GM18858 (cell line): ENCODE data around the gene ABHD17B.

Experiments used
- ATAC-seq: cut with Tn5 transposase; IDR thresholded peaks from one replicate; pipeline ENCODE4 v1.9.1; 2021; ENCODE audit not compliant: unreplicated experiment

Gene ABHD17B

GRCh38 chr9:71879644-71880174 is 31.3 kb downstream of the ABHD17B start:
- no peak for ATAC-seq

GRCh38 chr9:71878327-71879274 is 32.4 kb downstream of the ABHD17B start:
- no peak for ATAC-seq

GRCh38 chr9:71876829-71877228 is 34.2 kb downstream of the ABHD17B start:
- ATAC-seq: no peak

- ATAC-seq: no peak
These were observed 34.9 kb downstream of the ABHD17B start for GRCh38 chr9:71876106-71876505.

- ATAC-seq: no peak
These were observed 35.6 kb downstream of the ABHD17B start for GRCh38 chr9:71875345-71875744.

- ATAC-seq: no peak
These were observed 47.4 kb downstream of the ABHD17B start for GRCh38 chr9:71863631-71864030.

- ATAC-seq: no peak
These were observed 49.4 kb downstream of the ABHD17B start for GRCh38 chr9:71861618-71862017.

GRCh38 chr9:71859939-71860338 is 51.1 kb downstream of the ABHD17B start:
- no peak for ATAC-seq

GRCh38 chr9:71858812-71859211 is 52.2 kb downstream of the ABHD17B start:
- peak; percentile 81 for ATAC-seq

- no peak for ATAC-seq
These were observed 52.7 kb downstream of the ABHD17B start for GRCh38 chr9:71858102-71858798.

- no peak for ATAC-seq
These were observed 53.8 kb downstream of the ABHD17B start for GRCh38 chr9:71857159-71857558.

GRCh38 chr9:71854811-71855210 is 56.2 kb downstream of the ABHD17B start:
- ATAC-seq: no peak

GRCh38 chr9:71853084-71853483 is 57.9 kb downstream of the ABHD17B start:
- no peak for ATAC-seq

- no peak for ATAC-seq
These were observed 60.0 kb downstream of the ABHD17B start for GRCh38 chr9:71850996-71851395.

- no peak for ATAC-seq
These were observed 63.1 kb downstream of the ABHD17B start for GRCh38 chr9:71847892-71848291.

- no peak for ATAC-seq
These were observed 66.2 kb downstream of the ABHD17B start for GRCh38 chr9:71844808-71845207.

- no peak for ATAC-seq
These were observed 71.3 kb downstream of the ABHD17B start for GRCh38 chr9:71839668-71840067.

- ATAC-seq: no peak
These were observed 75.4 kb downstream of the ABHD17B start for GRCh38 chr9:71835596-71835995.

- ATAC-seq: no peak
These were observed 80.1 kb downstream of the ABHD17B start for GRCh38 chr9:71830929-71831328.

GRCh38 chr9:71830153-71830552 is 80.8 kb downstream of the ABHD17B start:
- ATAC-seq: no peak

- ATAC-seq: no peak
These were observed 84.7 kb downstream of the ABHD17B start for GRCh38 chr9:71826279-71826678.

GRCh38 chr9:71824257-71824656 is 86.7 kb downstream of the ABHD17B start:
- no peak for ATAC-seq
